CD1c-positive myeloid dendritic cell (primary cell): ENCODE data around the gene NUCKS1.
A peak's percentile ranks its signal among the peaks of the same experiment; 100 is the strongest.

Source experiments
- DNase-seq: peaks from one replicate; pipeline ENCODE4 v3.0.0-alpha.2; 2016; ENCODE audit errors: extremely low spot score

The NUCKS1 gene

DNA sequence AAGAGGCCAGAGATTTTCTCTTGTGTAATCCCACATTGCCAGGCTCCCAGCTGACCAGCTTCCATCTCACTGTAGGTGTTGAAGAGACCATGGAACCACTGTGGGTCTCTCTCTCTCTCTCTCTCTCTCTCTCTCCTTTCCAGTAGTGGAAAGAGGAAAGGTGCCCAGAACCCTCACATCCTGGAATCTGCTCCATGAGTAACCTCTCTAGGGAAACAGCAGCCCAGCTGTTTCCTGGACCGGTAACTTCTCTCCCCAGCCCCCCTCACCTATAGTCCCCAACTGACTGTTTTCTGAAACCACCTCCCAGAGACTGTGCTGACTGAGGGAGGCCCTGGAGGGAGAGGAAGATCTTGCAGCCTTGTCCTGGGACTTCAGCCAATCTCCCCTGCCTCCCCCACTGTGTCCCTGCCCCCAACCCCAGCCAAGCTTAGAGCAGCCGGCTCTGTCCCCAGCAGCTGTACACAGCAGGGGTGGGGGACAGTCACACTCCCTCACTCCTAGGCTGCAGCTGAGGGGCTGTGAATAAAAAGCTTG lies 49.0 kb downstream of the NUCKS1 start:
- no peak for DNase-seq

DNA sequence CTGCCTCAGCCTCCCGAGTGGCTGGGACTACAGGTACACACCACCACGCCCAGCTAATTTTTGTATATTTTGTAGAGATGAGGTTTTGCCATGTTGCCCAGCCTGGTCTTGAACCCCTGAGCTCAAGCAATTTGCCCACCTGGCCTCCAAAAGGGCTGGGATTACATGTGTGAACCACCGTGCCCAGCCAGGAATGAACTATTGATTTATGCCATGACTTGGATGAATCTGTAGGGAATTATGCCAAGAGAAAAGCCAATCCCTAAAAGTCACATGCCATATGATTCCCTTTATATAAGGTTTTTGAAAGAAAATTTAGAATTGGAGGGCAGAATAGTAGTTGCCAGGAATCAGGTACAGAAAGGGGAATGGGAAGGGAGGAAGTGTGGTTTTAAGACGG lies 50.6 kb downstream of the NUCKS1 start:
- no peak for DNase-seq

DNA sequence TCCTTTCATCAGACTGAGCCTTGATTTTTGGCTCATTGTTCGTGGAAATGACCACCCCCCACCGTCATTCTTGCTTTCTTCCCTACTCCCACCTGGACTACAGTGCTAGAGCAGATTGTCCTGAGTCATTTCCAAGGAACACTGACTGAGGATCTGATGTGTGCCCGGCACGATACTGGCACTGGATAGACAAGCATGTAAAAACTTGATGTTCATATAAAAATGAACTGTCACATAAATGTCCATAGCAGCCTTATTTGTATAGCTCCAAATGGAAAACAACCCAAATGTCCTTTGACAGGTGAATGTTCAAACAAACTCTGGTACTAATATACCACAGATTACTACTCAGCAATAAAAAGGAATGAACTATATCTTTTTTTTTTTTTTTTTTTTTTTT lies 51.1 kb downstream of the NUCKS1 start:
- no peak for DNase-seq

DNA sequence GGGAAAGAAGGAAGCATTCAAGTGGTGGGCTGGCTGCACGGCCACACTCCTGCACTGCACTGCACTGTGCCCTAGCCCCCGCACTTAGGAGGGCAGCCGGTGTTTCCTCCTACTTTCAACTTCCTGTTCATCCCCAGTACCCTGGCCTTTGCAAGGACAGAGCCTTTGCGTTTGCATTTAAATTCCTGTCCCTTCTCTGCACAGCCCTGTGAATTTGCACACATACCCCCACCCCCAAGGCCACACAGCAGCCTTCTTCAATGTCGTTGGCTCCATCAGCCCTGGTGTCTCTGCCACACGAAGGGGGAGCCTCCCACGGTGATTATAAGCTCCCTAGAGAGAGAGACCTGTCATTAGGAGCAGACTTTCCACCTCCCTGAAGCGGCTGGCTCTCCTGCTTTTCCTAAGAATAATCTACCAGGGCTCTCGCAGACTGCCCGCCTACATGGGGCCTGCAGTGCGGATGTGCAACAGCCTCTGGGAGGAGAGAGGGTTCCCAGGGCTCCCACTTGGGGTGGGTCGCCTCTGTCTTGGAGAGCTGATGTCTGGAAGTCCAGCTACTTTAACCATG lies 56.5 kb downstream of the NUCKS1 start:
- peak; percentile 60 for DNase-seq

DNA sequence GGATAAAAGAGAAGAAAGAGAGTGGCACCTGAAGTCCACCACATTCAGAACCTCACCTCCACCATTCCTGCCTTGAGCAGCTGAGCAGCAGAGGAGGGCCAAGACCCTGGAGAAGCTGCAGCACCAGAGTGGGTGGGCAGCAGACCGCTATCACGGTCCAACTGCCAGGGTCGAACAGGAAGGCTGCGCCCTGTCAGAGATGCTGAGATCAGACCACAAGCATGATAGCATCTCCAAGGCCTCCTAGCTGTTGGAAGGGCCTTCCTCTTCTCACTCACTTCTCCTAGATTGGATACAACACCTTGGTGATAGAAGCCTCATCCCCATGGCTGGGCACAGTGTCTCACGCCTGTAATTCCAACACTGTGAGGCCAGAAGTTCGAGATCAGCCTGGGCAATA lies 57.6 kb downstream of the NUCKS1 start:
- DNase-seq: no peak

DNA sequence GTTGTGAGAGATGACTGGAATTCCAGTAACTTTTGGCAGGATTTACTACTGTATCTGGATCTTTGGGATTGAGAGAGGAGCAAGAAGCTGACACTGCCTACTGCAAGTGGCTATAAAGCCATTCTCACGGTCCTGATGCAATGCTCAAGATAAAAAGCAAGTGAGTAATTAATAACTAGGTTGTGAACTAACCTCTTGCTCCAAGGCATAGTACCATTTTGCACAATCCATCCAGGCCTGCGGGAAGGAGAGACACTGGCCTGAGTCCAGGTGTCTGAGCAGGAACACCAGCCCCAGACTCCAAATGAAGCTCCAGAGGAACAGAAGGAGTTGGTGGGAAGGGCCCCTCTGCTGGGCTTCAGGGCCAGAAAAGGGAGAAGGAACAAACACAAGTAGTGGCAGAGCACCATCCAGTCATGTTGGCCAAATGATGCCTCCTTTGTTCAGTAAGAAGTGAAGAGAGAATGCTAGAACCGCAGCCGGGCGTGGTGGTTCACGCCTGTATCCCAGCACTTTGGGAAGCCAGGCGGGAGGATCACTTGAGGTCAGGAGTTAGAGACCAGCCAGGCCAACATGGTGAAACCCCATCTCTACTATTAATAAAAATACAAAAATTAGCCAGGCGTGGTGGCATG lies 59.7 kb downstream of the NUCKS1 start:
- no peak for DNase-seq

DNA sequence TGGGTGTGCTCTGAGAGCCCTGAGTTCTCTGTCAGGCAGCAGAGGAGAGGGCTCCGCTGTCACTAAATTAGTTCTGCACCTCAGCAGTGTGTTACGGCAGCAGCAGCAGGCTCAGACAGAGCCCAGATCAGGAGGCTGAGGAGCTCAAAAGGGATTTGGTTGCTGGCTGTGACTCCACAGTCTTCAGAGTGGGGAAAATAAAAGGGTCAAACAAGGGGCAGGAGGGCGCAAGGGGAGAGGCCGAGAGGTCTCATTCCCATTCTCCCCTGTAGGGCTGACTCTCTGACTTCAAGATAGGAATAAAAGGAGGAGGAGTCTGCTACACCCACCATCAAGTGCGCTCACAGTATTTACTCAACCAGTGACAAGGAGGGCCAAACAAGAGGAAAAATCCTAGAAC lies 60.5 kb downstream of the NUCKS1 start:
- no peak for DNase-seq

DNA sequence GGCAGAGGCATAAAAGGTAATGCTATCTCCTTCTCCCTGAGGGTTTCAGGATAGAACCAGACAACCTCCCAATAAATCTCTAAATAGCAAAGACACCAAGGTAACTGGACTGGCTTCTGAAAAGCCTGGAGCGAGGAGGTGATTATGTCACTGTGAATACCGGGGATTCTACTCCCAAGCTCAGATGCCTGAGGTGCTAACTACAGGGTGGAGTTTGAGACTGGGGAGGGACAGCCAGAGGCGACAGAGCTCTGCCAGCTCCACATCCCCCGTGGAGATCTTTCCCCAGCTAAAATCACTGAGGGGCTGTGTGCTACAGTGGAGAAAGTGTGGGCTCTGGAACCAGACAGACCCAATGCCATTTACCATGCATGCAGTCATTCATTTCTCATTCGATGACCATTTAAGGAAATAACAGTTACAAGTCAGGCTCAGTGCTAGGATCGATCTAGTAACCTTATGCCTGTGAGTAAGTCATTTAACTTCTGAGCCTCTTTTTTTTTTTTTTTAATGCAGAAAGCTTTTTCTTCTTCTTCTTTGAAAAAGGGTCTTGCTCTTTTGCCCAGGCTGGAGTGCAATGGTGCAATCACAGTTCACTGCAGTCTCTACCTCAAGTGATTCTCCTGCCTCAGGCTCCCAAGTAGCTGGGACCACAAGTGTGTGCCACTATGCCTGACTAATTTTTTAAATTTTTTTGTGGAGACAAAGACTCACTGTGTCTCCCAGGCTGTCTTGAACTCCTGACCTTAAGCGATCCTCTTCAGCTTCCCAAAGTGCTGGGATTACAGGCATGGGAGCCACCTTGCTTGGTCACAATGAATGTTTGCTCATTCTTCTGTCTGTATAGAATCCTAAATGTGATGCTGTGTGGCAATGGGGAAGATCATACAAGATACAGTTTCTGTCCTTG lies 61.6 kb downstream of the NUCKS1 start:
- DNase-seq: no peak

DNA sequence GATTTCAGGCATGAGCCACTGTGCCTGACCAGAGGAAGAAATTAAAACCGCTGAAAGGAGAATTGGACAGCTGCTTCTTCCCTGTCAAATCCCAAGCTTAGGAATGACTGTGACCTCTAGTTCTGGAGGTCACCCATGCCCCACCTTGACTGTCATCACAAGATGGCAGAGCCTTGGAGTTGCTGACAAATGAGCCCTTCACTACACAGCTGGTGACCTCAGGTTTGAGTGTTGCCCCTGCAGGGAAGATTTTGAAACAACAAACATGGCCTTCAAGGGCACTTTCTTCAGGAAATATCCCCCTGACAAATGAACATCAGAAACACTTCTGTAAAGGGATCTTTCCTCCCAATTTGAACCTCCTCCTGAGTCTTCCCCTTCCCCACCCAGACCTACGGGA lies 62.7 kb downstream of the NUCKS1 start:
- DNase-seq: no peak

DNA sequence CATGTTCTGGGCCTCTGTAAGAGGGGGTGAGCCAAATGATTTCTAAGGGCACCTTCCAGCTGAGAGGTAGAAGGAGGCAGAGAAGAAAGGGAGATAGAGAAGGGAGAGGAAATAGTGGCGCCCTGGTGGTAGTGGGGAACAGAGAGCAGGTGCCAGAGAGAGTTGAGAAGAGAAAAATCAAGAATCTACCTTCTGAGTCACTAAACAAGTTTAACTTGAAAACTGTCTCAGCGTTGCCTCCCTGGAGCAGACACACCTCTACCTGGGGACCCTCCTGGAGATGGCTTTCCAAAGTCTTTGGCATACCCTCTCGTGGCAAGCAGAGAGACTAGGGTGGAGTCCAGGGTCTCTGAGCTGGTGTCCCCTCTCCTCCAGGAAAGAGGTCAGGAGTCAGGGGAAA lies 68.6 kb downstream of the NUCKS1 start:
- no peak for DNase-seq

DNA sequence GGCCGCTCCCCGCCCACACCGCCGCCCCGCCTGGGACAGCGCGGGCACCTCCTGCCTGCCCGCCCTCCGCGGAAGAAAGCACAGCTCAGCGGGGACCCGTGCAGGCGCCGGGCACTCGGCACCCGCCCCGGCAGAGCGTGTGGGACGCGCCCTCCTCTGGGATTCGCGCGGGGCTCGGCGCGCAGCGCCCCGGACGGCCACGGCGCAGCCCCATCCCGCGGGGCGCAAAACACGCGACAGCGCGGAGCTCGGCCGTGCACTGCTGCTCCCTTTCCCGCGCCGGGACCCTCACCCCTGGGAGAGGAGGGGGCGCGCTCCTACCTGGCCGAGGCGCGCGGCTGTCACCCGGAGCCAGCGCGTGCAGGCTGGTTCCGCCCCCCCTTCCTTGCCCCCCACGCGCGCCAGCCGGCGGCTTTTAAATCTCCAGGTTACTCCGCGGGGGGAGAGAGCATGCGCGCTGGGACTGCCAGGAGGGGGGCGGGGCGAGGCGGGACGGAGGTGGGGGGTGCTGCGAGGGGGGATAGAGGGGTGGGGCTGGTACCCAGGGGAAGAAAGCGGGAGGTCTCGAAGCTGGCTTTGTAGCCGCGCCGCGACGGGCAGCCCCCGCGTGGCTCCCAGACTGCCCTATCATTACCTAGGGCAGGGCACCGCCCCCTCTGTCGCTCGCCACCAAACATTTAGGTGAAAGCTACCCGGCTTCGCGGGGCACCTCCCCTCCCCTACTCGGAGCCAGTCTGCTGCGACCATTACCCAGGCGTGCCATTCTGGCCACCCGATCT lies 69.7 kb downstream of the NUCKS1 start, which contains the start of gene SLC45A3:
TSS of gene SLC45A3 (minus strand) at position 437 of the 779 bp plus-strand sequence. CDS start 15,853 bp downstream, outside the sequence.
- peak; percentile 28 for DNase-seq

DNA sequence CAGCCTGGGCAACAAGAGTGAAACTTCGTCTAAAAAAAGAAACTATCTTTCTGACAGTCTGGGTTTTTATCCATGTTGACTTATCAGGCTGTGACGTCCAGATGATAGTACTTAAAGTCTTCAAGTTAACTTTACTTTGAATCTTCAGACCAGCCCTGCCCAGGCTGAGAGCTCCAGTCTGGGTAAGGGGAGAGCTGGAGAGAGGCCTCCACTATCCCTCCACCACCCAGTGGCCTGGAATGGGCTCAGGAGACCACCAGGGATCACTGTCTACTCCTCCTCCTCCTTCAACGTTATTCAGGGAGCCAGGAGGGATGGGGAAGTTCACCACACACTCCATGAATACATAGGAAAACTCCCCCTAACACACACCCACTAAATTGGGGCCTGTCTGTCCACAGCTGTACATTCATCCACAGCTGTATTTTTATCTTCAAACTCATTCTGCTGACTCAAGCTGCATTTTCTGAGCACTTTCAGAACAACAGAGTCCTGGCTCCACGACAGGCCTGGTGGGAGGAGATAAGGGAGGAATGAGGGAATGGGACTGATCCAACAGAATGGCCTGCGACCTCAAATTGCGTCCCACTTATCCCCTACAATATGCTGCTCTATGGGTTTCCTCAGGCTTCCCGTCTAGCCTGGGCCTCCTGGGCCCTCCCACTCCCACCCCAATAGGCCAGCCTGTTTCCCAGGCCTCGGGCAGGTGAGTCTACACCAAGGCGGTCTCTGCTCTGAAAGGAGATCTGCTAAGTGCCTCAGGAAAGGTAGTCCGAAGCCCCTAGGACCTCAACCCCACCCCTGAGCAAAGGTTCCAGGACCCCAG lies 71.5 kb downstream of the NUCKS1 start:
- no peak for DNase-seq

DNA sequence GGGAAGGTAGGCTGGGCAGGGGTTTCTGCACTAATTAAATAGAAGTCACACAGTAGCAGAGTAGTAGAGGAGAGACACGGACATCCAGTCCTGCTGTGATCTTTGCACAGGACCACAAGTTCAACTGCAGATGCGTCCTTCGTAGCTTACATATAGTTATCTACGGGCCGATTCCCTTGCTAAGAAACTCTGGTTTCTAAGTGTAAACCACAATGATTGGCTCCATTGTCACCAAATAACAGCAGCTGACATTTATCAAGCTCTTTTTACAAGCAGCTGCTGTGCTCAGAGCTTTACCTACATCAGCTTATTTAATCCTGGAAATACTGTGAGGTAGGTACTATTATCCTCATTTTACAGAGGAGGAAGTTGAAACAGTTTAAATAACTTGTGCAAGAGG lies 72.8 kb downstream of the NUCKS1 start:
- no peak for DNase-seq

DNA sequence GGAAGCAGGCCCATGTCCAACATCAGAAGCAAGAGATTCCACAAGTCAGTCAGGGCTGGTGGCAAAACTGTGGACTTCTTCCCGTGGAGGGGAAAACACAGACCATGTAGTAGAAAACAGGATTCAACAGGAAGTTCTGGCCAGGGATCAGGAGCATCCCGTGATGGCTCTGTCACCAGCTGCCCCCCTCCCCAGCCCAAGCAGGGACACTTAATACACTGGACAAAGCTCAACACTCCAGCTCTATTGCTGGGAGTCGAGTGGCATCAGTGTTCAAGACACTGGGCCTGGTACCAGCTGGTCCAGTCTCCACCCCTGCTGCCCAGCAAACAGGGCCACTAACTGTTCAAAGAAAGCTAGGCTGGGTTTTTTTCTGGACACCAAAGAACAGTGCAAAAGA lies 73.4 kb downstream of the NUCKS1 start:
- DNase-seq: no peak

DNA sequence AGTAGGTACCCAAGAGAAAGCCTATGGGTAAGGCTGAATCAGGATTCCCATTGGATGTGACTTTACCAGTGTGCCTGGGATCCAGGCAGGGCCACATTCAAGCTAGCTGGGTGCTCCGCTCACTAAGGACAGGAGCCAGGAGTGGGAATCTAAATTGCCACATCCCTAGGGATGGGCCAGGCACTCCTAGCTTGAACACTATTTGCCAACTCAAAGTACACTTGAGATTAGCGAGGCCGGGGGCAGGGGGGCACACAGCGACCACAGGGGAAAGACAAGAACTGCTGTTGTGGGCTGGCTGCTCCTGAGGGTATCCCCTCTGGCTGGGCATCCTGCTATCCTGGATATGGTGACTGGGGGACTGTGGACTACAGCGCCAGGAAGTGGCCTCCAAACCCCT lies 74.0 kb downstream of the NUCKS1 start:
- DNase-seq: no peak

DNA sequence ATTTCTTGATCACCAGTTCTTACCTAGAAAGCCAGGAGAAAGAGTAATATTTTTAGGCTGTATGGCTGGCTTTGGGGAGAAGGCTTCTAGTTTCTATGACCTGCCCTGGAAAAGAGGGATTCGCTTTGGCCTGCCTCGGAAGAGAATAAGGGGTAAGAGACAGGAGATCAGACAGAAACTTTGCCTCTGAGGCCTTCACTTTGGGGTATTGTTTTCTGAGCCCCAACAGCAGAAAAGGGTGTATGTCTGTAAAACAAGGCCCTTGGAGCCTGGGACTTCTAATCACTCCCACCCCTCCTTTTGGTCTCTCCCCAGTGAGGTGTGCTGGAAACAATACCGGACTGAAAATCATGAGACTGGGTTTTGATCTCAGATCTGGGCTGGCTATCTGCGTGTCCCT lies 74.7 kb downstream of the NUCKS1 start:
- DNase-seq: no peak

DNA sequence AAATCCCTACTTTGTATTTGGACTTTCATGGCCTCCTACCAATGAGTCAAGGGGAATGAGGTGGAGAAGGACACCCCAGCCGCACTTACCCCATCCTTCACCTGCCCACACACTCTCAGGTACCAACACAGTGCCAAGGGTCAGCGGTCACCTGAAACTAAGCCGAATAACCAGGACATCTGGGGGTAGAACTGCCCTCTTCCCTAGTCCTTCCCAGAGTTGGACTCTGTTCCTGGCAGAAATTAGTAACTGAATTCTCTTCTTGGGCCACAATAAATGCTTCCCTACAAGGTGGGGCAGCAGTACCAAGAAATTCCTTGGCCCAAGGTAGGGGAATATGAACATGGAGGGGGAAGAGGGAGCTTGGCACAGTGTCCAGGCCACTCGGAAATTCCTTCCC lies 77.0 kb downstream of the NUCKS1 start:
- no peak for DNase-seq

DNA sequence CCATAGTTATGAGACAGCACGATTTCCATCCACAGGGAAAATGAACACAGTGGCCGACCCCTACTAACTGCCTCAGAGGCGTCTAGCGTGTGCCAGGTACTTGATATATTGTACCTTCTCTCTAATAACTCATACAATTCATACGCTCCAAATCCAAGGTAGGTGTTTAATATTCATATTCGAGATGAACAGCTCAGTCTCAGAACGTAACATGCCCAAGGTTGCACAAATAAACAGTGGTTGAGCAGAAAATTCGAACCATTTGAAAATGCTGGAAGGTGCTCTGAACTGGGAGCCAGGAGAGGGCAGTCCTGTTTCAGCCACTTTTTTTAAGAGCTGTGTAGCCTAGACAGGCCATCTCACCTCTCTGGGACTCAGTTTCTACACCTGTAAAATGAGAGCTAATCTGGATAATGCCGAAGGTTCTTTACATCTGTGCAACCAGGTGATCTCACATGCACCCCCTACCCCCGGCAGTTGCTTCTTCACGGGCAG lies 77.5 kb downstream of the NUCKS1 start:
- DNase-seq: no peak

DNA sequence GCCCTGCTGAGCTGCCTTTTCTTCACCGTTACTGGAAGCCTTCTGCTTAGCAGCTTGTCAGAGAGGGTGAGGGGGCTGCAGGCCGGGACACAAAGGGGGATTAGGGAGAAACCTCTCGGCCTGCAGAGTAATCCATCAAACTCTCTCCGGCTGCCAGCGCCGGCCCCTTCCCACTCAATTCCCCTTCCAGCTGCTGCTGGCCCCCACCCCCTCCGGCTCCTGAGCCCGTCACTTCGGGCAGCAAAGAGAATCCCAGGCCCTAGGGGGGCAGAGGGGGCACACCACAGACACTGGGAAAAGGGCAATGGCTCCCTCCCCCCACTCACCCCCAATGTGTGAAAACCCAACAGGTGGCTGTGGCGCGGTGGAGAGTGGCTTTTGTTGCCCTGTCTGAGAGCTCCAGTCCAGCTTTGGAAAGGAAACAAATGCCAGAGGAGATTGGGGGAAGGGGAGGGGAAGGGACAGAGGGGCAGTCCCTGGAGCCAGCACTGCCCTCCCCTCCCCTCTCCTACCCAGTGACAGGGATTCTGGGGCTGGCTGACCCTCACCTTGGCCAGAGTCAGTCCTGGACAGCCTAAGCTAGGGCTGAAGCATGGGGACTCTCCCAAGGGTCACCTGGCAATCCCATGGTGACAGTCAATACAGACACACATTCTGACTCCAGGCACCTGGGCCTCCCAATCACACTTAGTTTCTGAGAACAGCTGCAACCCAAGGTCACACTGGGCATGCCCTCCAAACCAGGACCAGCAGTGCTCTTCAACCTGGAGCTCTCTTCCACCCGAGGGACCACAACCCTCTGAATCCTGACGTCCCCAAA lies 79.2 kb downstream of the NUCKS1 start:
- no peak for DNase-seq

DNA sequence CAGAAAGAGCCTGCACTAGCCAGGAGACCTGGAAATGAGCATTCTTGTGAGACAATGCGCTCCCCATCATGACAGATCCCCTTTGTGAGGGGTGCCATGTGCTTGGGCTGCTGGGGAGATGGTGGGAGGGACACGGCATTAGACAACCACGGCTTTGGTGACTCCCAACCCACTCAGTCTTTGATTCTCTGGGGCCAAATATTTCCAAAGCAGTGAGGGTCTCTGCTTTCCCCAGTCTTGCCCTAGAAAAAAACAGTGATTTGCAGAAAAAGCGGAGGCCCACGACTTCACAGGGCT lies 79.9 kb downstream of the NUCKS1 start:
- DNase-seq: no peak
